ENCODE data around the gene TRAF4. TPM values are rescaled to one million over a fixed set of nuclear protein-coding genes. Genes with fewer than 3 reads are reported as not detected.

Gene TRAF4
- total and polyA plus RNA-seq, 2 donors (not counting 3 experiments of a cell fraction or from before 2014, with no cell fraction given), result 79.5 to 83.9 TPM

- Histone ChIP-seq H3K79me2 (ENCODE audit: control insufficient read depth, insufficient read depth, low read length) (peaks cover 42% of the 10 kb centered on the region), H3K27me3 (ENCODE audit: control insufficient read depth in 2 of 2, insufficient read depth in 2 of 2, low read length in 2 of 2) (no peaks in the 10 kb centered on the region), H3K9me1 (replicated peaks; ENCODE audit: control insufficient read depth, extremely low read depth, insufficient read depth, low read length) (no peaks in the 10 kb centered on the region), H3K9me3 (replicated peaks; ENCODE audit: control insufficient read depth, insufficient read depth, low read length) (no peaks in the 10 kb centered on the region), H3K36me3 (ENCODE audit: control insufficient read depth in 2 of 2, extremely low read depth in 1 of 2, insufficient read depth in 2 of 2, low read length in 2 of 2) (peaks cover 16 to 21% of the 10 kb centered on the region in 2 experiments), H3K4me2 (ENCODE audit: insufficient read depth, low read length) (peak overlapping the region; percentile 31), H3K9ac (replicated peaks; ENCODE audit: extremely low read depth, insufficient read depth, low read length) (peak overlapping the region; percentile 22), H4K20me1 (replicated peaks; ENCODE audit: control insufficient read depth, extremely low read depth, insufficient read depth, low read length) (no peaks in the 10 kb centered on the region), H3K4me1 (ENCODE audit: control insufficient read depth, extremely low read depth, insufficient read depth, low read length) (peaks cover 38% of the 10 kb centered on the region), H2AFZ (ENCODE audit: low read depth, low read length) (peak overlapping the region; percentile 63), H3K4me3 (replicated peaks in 1 of 3; ENCODE audit: insufficient read depth in 1 of 3, low read depth in 1 of 3, low read length in 3 of 3) (no peak overlapping the region), H3K27ac (ENCODE audit: insufficient read depth, low read depth, low read length) (peak overlapping the region; percentile 58)
- TF ChIP-seq EZH2 (IDR thresholded peaks at IDR 0.05; ENCODE audit: borderline replicate concordance, low read depth, low read length, severe bottlenecking) (no peak), CTCF (IDR thresholded peaks at IDR 0.05; ENCODE audit: extremely low read depth in 1 of 2, insufficient read depth in 1 of 2, low read depth in 1 of 2, low read length in 2 of 2) (no peak), POLR2AphosphoS5 (IDR thresholded peaks at IDR 0.05; ENCODE audit: insufficient read depth, low read depth, low read length) (no peak), GATA2 (IDR thresholded peaks at IDR 0.05; ENCODE audit: insufficient read depth, insufficient read length, low read depth, low read length) (no peak), MYC (IDR thresholded peaks at IDR 0.05; ENCODE audit: low read depth, low read length) (no peak)
- ChIA-PET POLR2A (no interaction called here), CTCF (interaction anchor here (2.1 kb wide), 1 partner anchor 72 kb away, joined by 10 read pairs; no protein-coding TSS in a partner anchor)
- dilution Hi-C loops (cut with MboI; ENCODE audit: extremely low pct_ligation_motif_present, low sequenced_read_pairs), result no loop called here
- FAIRE-seq (no peak), DNase-seq (ENCODE audit: low read depth, low spot score) (no peak)
- no TSS peak for BruUV-seq (replicated peaks)
- intact Hi-C loops (cut with micrococcal nuclease), result loop anchor here (1.0 to 5.0 kb wide), 4 partner anchors 7 to 234 kb away; partner anchors contain the start of genes BLTP2 and PROCA1
Observed at GRCh38 chr17:28718333-28719020, 25.3 kb upstream of the TRAF4 start.

Measured in endothelial cell of umbilical vein (primary cell).